ENCODE results near the gene ABCC12. TPM values are rescaled to one million over a fixed set of nuclear protein-coding genes. Genes with fewer than 3 reads are reported as not detected.

The ABCC12 gene
- total RNA-seq, 1 experiment from 2014 or later, result not detected

- H3K36me3 ChIP-seq (ENCODE audit: insufficient read depth, low read length, poor library complexity, severe bottlenecking), result no peaks in the 10 kb centered on the region
Measured at GRCh38 chr16:48201515-48202201, 45.9 kb upstream of the ABCC12 start.

GRCh38 chr16:48197294-48197693 lies 41.5 kb upstream of the ABCC12 start:
- peaks cover 4% of the 10 kb centered on the region for H3K4me1 ChIP-seq (ENCODE audit: insufficient read depth, low read length, poor library complexity, severe bottlenecking)
- H3K36me3 ChIP-seq (ENCODE audit: insufficient read depth, low read length, poor library complexity, severe bottlenecking), result no peaks in the 10 kb centered on the region
- CTCF ChIA-PET, result no interaction called here
- POLR2A ChIA-PET (ENCODE audit: low non-redundant PET), result no interaction called here
- no peaks in the 10 kb centered on the region for H3K9me3 ChIP-seq (ENCODE audit: low read depth, low read length, poor library complexity, severe bottlenecking)
- no TSS peak for BruUV-seq (replicated peaks)
- H3K4me3 ChIP-seq (ENCODE audit: low read depth, low read length, poor library complexity, severe bottlenecking), result no peak overlapping the region
- no peak for DNase-seq (ENCODE audit: low spot score)
- TF ChIP-seq EZH2 (IDR thresholded peaks at IDR 0.05; ENCODE audit: borderline replicate concordance, low read depth, low read length, poor library complexity, severe bottlenecking) (no peak), CTCF (conservative IDR thresholded peaks at IDR 0.05; ENCODE audit: low read depth, low read length) (no peak)
- intact Hi-C loops (cut with micrococcal nuclease; ENCODE audit: unreplicated experiment), result no loop called here
- no peak overlapping the region for H3K27ac ChIP-seq (ENCODE audit: low read depth, low read length, poor library complexity, severe bottlenecking)
- H3K27me3 ChIP-seq (replicated peaks; ENCODE audit: insufficient read depth, low read depth, low read length, poor library complexity), result no peaks in the 10 kb centered on the region

More at GRCh38 chr16:48201515-48202201, 45.9 kb upstream of the ABCC12 start:
- intact Hi-C loops (cut with micrococcal nuclease; ENCODE audit: unreplicated experiment), result no loop called here
- H3K4me3 ChIP-seq (ENCODE audit: low read depth, low read length, poor library complexity, severe bottlenecking), result no peak overlapping the region
- CTCF ChIA-PET, result no interaction called here
- H3K27ac ChIP-seq (ENCODE audit: low read depth, low read length, poor library complexity, severe bottlenecking), result no peak overlapping the region
- no peak for TF ChIP-seq EZH2 (IDR thresholded peaks at IDR 0.05; ENCODE audit: borderline replicate concordance, low read depth, low read length, poor library complexity, severe bottlenecking)
- no peak for TF ChIP-seq CTCF (conservative IDR thresholded peaks at IDR 0.05; ENCODE audit: low read depth, low read length)
- BruUV-seq (replicated peaks), result no TSS peak
- no peaks in the 10 kb centered on the region for H3K9me3 ChIP-seq (ENCODE audit: low read depth, low read length, poor library complexity, severe bottlenecking)
- no peak for DNase-seq (ENCODE audit: low spot score)
- no peaks in the 10 kb centered on the region for H3K4me1 ChIP-seq (ENCODE audit: insufficient read depth, low read length, poor library complexity, severe bottlenecking)
- H3K27me3 ChIP-seq (replicated peaks; ENCODE audit: insufficient read depth, low read depth, low read length, poor library complexity), result no peaks in the 10 kb centered on the region
- POLR2A ChIA-PET (ENCODE audit: low non-redundant PET), result no interaction called here

- ChIA-PET CTCF (no interaction called here), POLR2A (ENCODE audit: low non-redundant PET) (no interaction called here)
- no TSS peak for BruUV-seq (replicated peaks)
- intact Hi-C loops (cut with micrococcal nuclease; ENCODE audit: unreplicated experiment), result no loop called here
- H3K4me3 ChIP-seq (ENCODE audit: low read depth, low read length, poor library complexity, severe bottlenecking), result no peak overlapping the region
- no peaks in the 10 kb centered on the region for H3K9me3 ChIP-seq (ENCODE audit: low read depth, low read length, poor library complexity, severe bottlenecking)
- no peak overlapping the region for H3K27ac ChIP-seq (ENCODE audit: low read depth, low read length, poor library complexity, severe bottlenecking)
- H3K36me3 ChIP-seq (ENCODE audit: insufficient read depth, low read length, poor library complexity, severe bottlenecking), result no peaks in the 10 kb centered on the region
- H3K4me1 ChIP-seq (ENCODE audit: insufficient read depth, low read length, poor library complexity, severe bottlenecking), result peaks cover 4% of the 10 kb centered on the region
- no peak for TF ChIP-seq CTCF (conservative IDR thresholded peaks at IDR 0.05; ENCODE audit: low read depth, low read length)
- TF ChIP-seq EZH2 (IDR thresholded peaks at IDR 0.05; ENCODE audit: borderline replicate concordance, low read depth, low read length, poor library complexity, severe bottlenecking), result no peak
- no peaks in the 10 kb centered on the region for H3K27me3 ChIP-seq (replicated peaks; ENCODE audit: insufficient read depth, low read depth, low read length, poor library complexity)
- peak; percentile 76 for DNase-seq (ENCODE audit: low spot score)
Measured at GRCh38 chr16:48194828-48195556, 39.2 kb upstream of the ABCC12 start.

All from A673 (cell line).